GM12878 (cell line): ENCODE results near the gene BUB1B. TPM values are rescaled to one million over a fixed set of nuclear protein-coding genes. Genes with fewer than 3 reads are reported as not detected.

Experiments used
- ATAC-seq: fragments of 200-7000 bp; cut with Tn5 transposase; 3 replicates; pipeline ENCODE4 v1.9.1; 2020; ENCODE audit warnings: mild to moderate bottlenecking, moderate library complexity
- BruUV-seq: library from RNA; stranded (reverse); fragments of 400-500 nt; replicated peaks from 2 replicates; lab custom pipeline; 2021; lab: Mats Ljungman, UMichigan
- CTCF ChIA-PET: fragments of 300-600 bp; sonication (Branson Sonifier 250); formaldehyde crosslinking; extraction: SDS; loops from one replicate; lab custom pipeline; 2021; ENCODE audit warnings: inconsistent platforms; lab: Yijun Ruan, JAX
- POLR2A ChIA-PET: fragments of 350-600 bp; formaldehyde crosslinking; extraction: SDS; loops from one replicate; lab custom pipeline; 2021; ENCODE audit warnings: inconsistent platforms; lab: Charles Lee
- RAD21 ChIA-PET: fragments of 300-600 bp; sonication (Branson Sonifier 250); formaldehyde crosslinking; loops from one replicate; lab custom pipeline; 2023; ENCODE audit warnings: antibody characterized with exemption; ENCODE audit not compliant: unreplicated experiment; lab: Charles Lee
- SMC1A ChIA-PET: fragments of 300-600 bp; sonication (Branson Sonifier 250); formaldehyde crosslinking; loops from one replicate; lab custom pipeline; 2023; ENCODE audit not compliant: unreplicated experiment, uncharacterized antibody; lab: Charles Lee
- DNase-seq: peaks from one replicate; pipeline ENCODE4 v3.0.0-alpha.2; 2011; ENCODE audit warnings: low read depth, low spot score
- FAIRE-seq: peaks from 3 replicates; lab custom pipeline; 2011; peaks lifted over from hg19 to GRCh38; lab: Jason Lieb, UNC
- H2AFZ ChIP-seq: 2 replicates; pipeline ENCODE4 v1.6.0; 2011; ENCODE audit warnings: low read depth, low read length, control low read depth; ENCODE audit not compliant: control insufficient read depth
- H3K27ac ChIP-seq: 2 replicates; pipeline ENCODE4 v1.5.1; 2011; ENCODE audit warnings: control low read depth; ENCODE audit not compliant: control insufficient read depth, insufficient read depth
- H3K27me3 ChIP-seq, 2 experiments: replicated peaks in 1 of 2; 2 replicates each; pipeline versions ENCODE4 v1.6.0 to v1.6.1; 2011; ENCODE audit warnings: low read length in 1 of 2; ENCODE audit not compliant: control insufficient read depth in 2 of 2, insufficient read depth in 2 of 2
- H3K36me3 ChIP-seq, 2 experiments: 2 replicates each; pipeline ENCODE4 v1.5.1; 2011; ENCODE audit warnings: low read length in 1 of 2; ENCODE audit not compliant: control insufficient read depth in 2 of 2, insufficient read depth in 2 of 2
- H3K4me1 ChIP-seq: 2 replicates; pipeline ENCODE4 v1.6.1; 2011; ENCODE audit warnings: mild to moderate bottlenecking, low read length, moderate library complexity, mixed read lengths; ENCODE audit not compliant: control insufficient read depth, insufficient read depth
- H3K4me2 ChIP-seq: 2 replicates; pipeline ENCODE4 v1.6.0; 2011; ENCODE audit warnings: control low read depth; ENCODE audit not compliant: control insufficient read depth, insufficient read depth
- H3K4me3 ChIP-seq: fragments of 200-600 bp; sonication (generic); 2 replicates; pipeline ENCODE4 v1.5.1; 2016
- H3K79me2 ChIP-seq: 2 replicates; pipeline ENCODE4 v1.6.0; 2011; ENCODE audit warnings: low read length; ENCODE audit not compliant: control insufficient read depth, insufficient read depth
- H3K9ac ChIP-seq: 2 replicates; pipeline ENCODE4 v1.8.0; 2011; ENCODE audit warnings: low read length, control low read depth, mixed read lengths; ENCODE audit not compliant: control insufficient read depth, insufficient read depth
- H3K9me3 ChIP-seq: replicated peaks from 3 replicates; pipeline ENCODE4 v1.5.1; 2011; ENCODE audit warnings: mild to moderate bottlenecking, low read length; ENCODE audit not compliant: control insufficient read depth, insufficient read depth
- H4K20me1 ChIP-seq: 2 replicates; pipeline ENCODE4 v1.6.0; 2011; ENCODE audit not compliant: control insufficient read depth, insufficient read depth
- IKZF1 ChIP-seq: fragments of 450-650 bp; conservative IDR thresholded peaks from 2 replicates; pipeline ENCODE4 v1.6.1; 2017; ENCODE audit warnings: antibody characterized with exemption, mild to moderate bottlenecking
- NFIC ChIP-seq: IDR thresholded peaks from 2 replicates; pipeline ENCODE4 v1.6.1; 2012; ENCODE audit warnings: low read depth, mild to moderate bottlenecking, inconsistent platforms, low read length, moderate library complexity
- NFYB ChIP-seq: IDR thresholded peaks from 2 replicates; pipeline ENCODE4 v1.6.1; 2011; ENCODE audit warnings: low read depth, mild to moderate bottlenecking, low read length, improper control_type of control experiment, moderate library complexity; ENCODE audit not compliant: insufficient read depth
- RELA ChIP-seq: fragments of 450-650 bp; IDR thresholded peaks from 2 replicates; pipeline ENCODE4 v1.8.0; 2014; ENCODE audit warnings: borderline replicate concordance; ENCODE audit not compliant: partially characterized antibody
- RUNX3 ChIP-seq: IDR thresholded peaks from 2 replicates; pipeline ENCODE4 v1.6.1; 2012; ENCODE audit warnings: low read length, inconsistent platforms
- SIN3A ChIP-seq: IDR thresholded peaks from 2 replicates; pipeline ENCODE4 v1.6.1; 2012; ENCODE audit warnings: low read depth, low read length, improper control_type of control experiment
- ZBED1 ChIP-seq: IDR thresholded peaks from 2 replicates; pipeline ENCODE4 v1.6.1; 2016; ENCODE audit warnings: borderline replicate concordance
- ZNF217 ChIP-seq: fragments of 450-650 bp; IDR thresholded peaks from 2 replicates; pipeline ENCODE4 v1.6.1; 2017; ENCODE audit warnings: antibody characterized with exemption, mild to moderate bottlenecking
- WGBS: methylation state at CpG from one replicate; pipeline ENCODE4 v1.1.6; 2016; ENCODE audit warnings: low lambda C conversion rate; ENCODE audit not compliant: insufficient replicate concordance, insufficient coverage; ENCODE audit errors: missing lambda C conversion rate; 5-methylcytosine and 5-hydroxymethylcytosine counted together
- in situ Hi-C: fragments of 300-500 bp; cut with MboI; formaldehyde crosslinking; loops from 9 replicates; pipeline ENCODE4 v1.14.3; 2018; ENCODE audit warnings: mixed read lengths
- intact Hi-C: fragments of 100-400 bp; cut with micrococcal nuclease; formaldehyde crosslinking; loops from one replicate; pipeline ENCODE4 v1.14.2; 2022; ENCODE audit not compliant: unreplicated experiment
- polyA plus RNA-seq, 11 experiments: library from polyadenylated mRNA; depleted of rRNA in 4 of 11; unstranded in 6 of 11; stranded (reverse) in 5 of 11; fragments of >200 nt; fragmentation: Nextera tagmentation in 4 of 11; fragmentation: Illumina TruSeq in 1 of 11; extraction: Ambion mirVana in 4 of 11; extraction: Trizol in 1 of 11; gene quantifications; 1 replicate in 1 of 11; 2 replicates in 10 of 11; pipeline versions ENCODE4 v1.2.1 to v1.2.3, GENCODE V29; 2011 to 2016; ENCODE audit warnings: inconsistent platforms in 2 of 11, missing spikeins in 2 of 11, low read depth in 1 of 11
- total RNA-seq, 4 experiments: library from RNA; depleted of rRNA in 3 of 4; stranded (reverse); fragments of >200 nt in 3 of 4; fragmentation: Illumina TruSeq in 1 of 4; extraction: Trizol in 1 of 4; gene quantifications; 2 replicates each; pipeline versions ENCODE4 v1.2.1 to v1.2.3, GENCODE V29; 2013 to 2021

BUB1B gene
- total and polyA plus RNA-seq, 10 of the 15 experiments (the other 5 are each of a cell fraction or from before 2014, with no cell fraction given), result 29.1 to 98.6 (median 77.3) TPM

- FAIRE-seq (no peak), DNase-seq (no peak), ATAC-seq (no peak)
- no TSS peak for BruUV-seq
- WGBS, result 88% methylated on average over 1 of the region's 1 CpG
- peaks cover 14 to 32% of the 10 kb centered on the region in 2 experiments for H3K36me3 ChIP-seq
- no peak overlapping the region for H3K27ac ChIP-seq
- intact Hi-C loops, result no loop called here
- no peaks in the 10 kb centered on the region for H3K4me1 ChIP-seq
- no peak overlapping the region for H3K4me3 ChIP-seq
- H3K9me3 ChIP-seq, result no peaks in the 10 kb centered on the region
- H3K9ac ChIP-seq, result no peak overlapping the region
- ChIA-PET CTCF (interaction anchor here (0.9 to 3.2 kb wide), 5 partner anchors 14 to 93 kb away, joined by 3 to 20 read pairs (median 6); no protein-coding TSS in a partner anchor), POLR2A (no interaction called here), RAD21 (interaction anchor here (1.1 to 1.8 kb wide), 2 partner anchors 28 to 152 kb away, joined by 3 to 5 read pairs; no protein-coding TSS in a partner anchor), SMC1A (interaction anchor here (1.2 to 7.1 kb wide), 4 partner anchors 11 to 113 kb away, joined by 3 to 52 read pairs (median 6); no protein-coding TSS in a partner anchor)
- no peaks in the 10 kb centered on the region for H4K20me1 ChIP-seq
- in situ Hi-C loops, result loop anchor here (10.0 kb wide), 2 partner anchors 153 to 1167 kb away; no protein-coding TSS in a partner anchor
- no peaks in the 10 kb centered on the region for H3K27me3 ChIP-seq
- H3K4me2 ChIP-seq, result no peak overlapping the region
- peaks cover 6% of the 10 kb centered on the region for H3K79me2 ChIP-seq
- TF ChIP-seq RUNX3, result 0 out of 2 replicates have a peak, but pooled peaks have one; percentile 30
- no peak for TF ChIP-seq NFIC
- no peak for TF ChIP-seq ZBED1
- no peak for TF ChIP-seq RELA
- no peak for TF ChIP-seq ZNF217
- TF ChIP-seq IKZF1, result no peak
- TF ChIP-seq NFYB, result no peak
- no peak for TF ChIP-seq SIN3A
- no peak overlapping the region for H2AFZ ChIP-seq
Observed at GRCh38 chr15:40197434-40197833, 36.6 kb downstream of the BUB1B start.
